ENCODE results near the gene IL18.
"Not testable (repeated sequence)": the region's sequence is repeated elsewhere in the genome, so short reads cannot be mapped to it uniquely, and the experiment has no call there.

Gene IL18

GRCh38 chr11:112163875-112164685, at the start of gene IL18:
Gene IL18 (minus strand): TSS chr11:112164094. CDS start chr11:112155053, 9,041 bp downstream.
- no peak for DNase-seq

- DNase-seq: no peak
Measured at GRCh38 chr11:112212710-112213109, 48.8 kb upstream of the IL18 start.

GRCh38 chr11:112212290-112212689, 48.4 kb upstream of the IL18 start:
- no peak for DNase-seq

GRCh38 chr11:112211536-112211935, 47.6 kb upstream of the IL18 start:
- no peak for DNase-seq

GRCh38 chr11:112210890-112211289, 47.0 kb upstream of the IL18 start:
- no peak for DNase-seq

GRCh38 chr11:112206071-112206470, 42.2 kb upstream of the IL18 start:
- no peak for DNase-seq

GRCh38 chr11:112200252-112200651, 36.4 kb upstream of the IL18 start:
- no peak for DNase-seq

GRCh38 chr11:112199101-112199500, 35.2 kb upstream of the IL18 start:
- not testable (repeated sequence) for DNase-seq

GRCh38 chr11:112196519-112197087, 32.7 kb upstream of the IL18 start:
- DNase-seq: no peak

GRCh38 chr11:112195951-112196351, 32.1 kb upstream of the IL18 start:
- DNase-seq: no peak

- DNase-seq: not testable (repeated sequence)
Measured at GRCh38 chr11:112195113-112195512, 31.2 kb upstream of the IL18 start.

GRCh38 chr11:112186304-112186703, 22.4 kb upstream of the IL18 start:
- no peak for DNase-seq

- DNase-seq: no peak
Measured at GRCh38 chr11:112185883-112186282, 22.0 kb upstream of the IL18 start.

- no peak for DNase-seq
Measured at GRCh38 chr11:112182867-112183266, 19.0 kb upstream of the IL18 start.

GRCh38 chr11:112179601-112180000, 15.7 kb upstream of the IL18 start:
- DNase-seq: no peak

GRCh38 chr11:112178936-112179335, 15.0 kb upstream of the IL18 start:
- DNase-seq: no peak

GRCh38 chr11:112178428-112178827, 14.5 kb upstream of the IL18 start:
- no peak for DNase-seq

- DNase-seq: no peak
Measured at GRCh38 chr11:112177589-112177988, 13.7 kb upstream of the IL18 start.

GRCh38 chr11:112176077-112176476, 12.2 kb upstream of the IL18 start:
- DNase-seq: no peak

GRCh38 chr11:112175599-112175952, 11.7 kb upstream of the IL18 start:
- no peak for DNase-seq

- peak; percentile 49 to 96 for DNase-seq
Measured at GRCh38 chr11:112174789-112175598, 11.1 kb upstream of the IL18 start, which contains the start of gene BCO2. Gene BCO2 (plus strand): TSS chr11:112175512. CDS start chr11:112175602, 90 bp downstream.

- DNase-seq: no peak
Measured at GRCh38 chr11:112173152-112173551, 9.3 kb upstream of the IL18 start.

GRCh38 chr11:112172362-112172994, 8.6 kb upstream of the IL18 start:
- DNase-seq: no peak
